ENCODE data around the gene NKD1. TPM values are rescaled to one million over a fixed set of nuclear protein-coding genes. Genes with fewer than 3 reads are reported as not detected.

Gene NKD1
- total RNA-seq, 1 donor from 2014 or later, result 27.8 TPM

DNA sequence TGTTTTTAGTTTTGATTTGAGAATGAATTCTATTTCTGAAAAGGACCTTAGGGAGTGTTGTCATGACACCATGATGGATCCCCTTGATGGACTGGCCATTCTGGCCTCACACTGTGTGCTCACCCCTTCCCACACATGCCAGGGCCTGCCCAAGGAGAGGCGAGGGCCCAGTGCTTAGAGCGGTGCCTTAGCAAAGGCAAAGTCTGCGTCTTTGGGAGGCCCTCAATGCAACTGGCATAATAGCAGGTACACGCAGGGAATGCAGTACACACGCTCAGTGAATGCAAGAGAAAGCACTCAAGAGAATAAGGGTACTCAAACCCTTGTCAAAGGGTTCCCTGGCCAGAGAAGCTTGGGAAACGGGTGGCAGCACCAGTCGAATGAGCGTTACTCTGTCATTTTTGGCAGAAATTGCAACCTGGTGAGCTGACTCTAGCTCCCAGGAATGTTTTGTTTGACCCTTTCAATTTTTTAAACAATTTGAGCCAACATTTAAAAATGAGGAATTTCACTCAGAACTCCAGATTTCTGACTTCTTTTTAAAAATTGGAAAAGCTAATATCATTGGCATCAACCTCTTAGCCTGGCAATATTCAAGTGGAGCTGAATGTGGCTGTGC lies 32.1 kb downstream of the NKD1 start:
- no peak for DNase-seq (ENCODE audit: low spot score)

DNA sequence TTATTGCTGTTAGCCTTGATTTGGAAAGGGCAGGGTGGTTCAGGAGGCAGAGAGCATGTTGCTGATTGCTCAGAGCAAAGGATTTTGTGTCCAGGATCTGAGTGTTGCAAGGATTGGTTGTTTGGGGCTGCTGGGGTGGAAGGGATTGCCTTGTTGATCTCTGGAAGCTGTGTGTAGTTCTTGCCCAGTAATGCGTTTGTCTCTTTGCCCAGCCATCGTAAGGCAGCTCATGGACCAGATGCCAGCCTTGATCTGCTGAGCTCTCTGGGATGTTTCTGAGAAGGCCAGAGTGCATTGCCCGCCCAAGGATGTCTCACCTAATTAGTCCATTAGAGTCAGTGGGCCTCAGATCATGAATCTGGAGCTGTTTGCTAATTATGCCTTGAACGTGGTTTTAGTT lies 33.6 kb downstream of the NKD1 start:
- no peak for DNase-seq (ENCODE audit: low spot score)

- no peak for DNase-seq (ENCODE audit: low spot score)
Observed at GRCh38 chr16:50583211-50583610, 35.0 kb downstream of the NKD1 start.

DNA sequence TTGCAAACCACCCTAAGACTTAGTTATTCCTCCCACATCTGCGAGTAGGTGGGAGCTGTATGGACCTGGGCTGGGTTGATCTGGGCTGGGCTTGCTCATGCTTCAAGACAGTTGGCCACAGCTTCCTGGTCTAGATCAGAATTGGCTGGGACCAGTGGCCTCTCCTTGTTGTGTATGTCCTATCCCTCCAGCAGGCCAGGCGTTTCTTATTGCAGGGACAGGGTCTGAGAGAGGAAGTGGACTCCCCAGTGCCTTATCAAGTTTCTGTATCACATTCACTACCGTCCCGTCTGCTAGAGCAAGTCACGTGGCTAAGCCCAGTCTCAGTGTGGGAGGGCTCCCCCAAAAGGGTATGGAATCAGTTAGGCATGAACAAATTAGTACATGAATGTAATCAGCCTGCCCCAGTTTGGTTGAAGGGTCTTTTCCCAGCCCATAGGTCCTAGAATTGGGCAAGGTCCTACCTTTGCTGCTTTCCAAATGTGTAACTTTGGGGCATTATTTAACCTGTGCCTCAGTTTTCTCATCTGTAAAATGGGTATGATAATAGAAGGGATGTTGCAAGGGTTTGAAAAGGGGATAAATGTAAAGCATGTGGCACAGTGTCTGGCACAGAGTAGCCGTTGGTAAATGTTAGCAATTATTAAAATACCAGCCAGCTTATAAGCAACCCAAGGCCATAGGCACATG lies 36.0 kb downstream of the NKD1 start:
- no peak for DNase-seq (ENCODE audit: low spot score)

DNA sequence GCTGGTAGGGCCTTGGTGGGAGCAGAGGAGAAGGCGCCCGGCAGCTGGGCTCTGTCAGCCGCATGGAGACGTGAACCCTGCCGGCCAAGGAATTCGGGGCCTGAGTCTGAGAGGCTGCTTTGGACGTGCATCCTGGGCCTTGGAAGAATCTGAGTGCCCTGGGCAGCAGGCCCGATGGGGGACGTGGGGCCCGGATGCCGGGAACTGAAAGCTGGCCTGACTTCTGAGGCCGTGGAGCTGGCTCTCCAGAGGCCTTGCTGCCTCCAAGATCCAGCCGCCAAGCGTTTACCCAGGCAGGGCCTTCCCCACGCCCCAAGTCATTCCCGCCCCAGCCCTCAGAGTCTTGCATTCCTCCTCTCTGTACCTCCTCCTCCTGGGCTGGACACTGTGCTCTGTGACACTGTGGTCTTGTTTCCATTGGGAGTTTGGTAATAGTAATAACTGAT lies 37.2 kb downstream of the NKD1 start:
- peak; percentile 88 for DNase-seq (ENCODE audit: low spot score)

- no peak for DNase-seq (ENCODE audit: low spot score)
Observed at GRCh38 chr16:50587543-50587942, 39.3 kb downstream of the NKD1 start.

DNA sequence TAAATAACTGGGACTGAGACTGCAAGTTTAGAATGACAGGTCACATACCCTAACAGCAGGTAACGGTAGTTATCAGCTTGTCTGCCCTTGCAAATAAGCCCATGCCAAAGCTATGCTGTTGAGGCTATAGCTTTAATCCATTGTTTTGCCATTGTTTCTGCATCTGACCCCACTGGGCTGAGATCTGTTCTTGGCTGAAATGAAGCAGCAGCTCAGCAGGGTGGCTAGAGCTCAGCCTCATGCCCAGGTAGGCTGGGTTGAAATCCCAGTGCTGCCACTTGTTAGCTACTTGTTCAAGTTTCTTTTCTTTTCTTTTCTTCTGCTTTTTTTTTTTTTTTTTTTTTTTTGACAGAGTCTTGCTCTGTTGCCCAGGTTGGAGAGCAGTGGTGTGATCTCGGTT lies 40.1 kb downstream of the NKD1 start:
- DNase-seq (ENCODE audit: low spot score), result no peak

- DNase-seq (ENCODE audit: low spot score), result no peak
Observed at GRCh38 chr16:50591209-50591608, 43.0 kb downstream of the NKD1 start.

DNA sequence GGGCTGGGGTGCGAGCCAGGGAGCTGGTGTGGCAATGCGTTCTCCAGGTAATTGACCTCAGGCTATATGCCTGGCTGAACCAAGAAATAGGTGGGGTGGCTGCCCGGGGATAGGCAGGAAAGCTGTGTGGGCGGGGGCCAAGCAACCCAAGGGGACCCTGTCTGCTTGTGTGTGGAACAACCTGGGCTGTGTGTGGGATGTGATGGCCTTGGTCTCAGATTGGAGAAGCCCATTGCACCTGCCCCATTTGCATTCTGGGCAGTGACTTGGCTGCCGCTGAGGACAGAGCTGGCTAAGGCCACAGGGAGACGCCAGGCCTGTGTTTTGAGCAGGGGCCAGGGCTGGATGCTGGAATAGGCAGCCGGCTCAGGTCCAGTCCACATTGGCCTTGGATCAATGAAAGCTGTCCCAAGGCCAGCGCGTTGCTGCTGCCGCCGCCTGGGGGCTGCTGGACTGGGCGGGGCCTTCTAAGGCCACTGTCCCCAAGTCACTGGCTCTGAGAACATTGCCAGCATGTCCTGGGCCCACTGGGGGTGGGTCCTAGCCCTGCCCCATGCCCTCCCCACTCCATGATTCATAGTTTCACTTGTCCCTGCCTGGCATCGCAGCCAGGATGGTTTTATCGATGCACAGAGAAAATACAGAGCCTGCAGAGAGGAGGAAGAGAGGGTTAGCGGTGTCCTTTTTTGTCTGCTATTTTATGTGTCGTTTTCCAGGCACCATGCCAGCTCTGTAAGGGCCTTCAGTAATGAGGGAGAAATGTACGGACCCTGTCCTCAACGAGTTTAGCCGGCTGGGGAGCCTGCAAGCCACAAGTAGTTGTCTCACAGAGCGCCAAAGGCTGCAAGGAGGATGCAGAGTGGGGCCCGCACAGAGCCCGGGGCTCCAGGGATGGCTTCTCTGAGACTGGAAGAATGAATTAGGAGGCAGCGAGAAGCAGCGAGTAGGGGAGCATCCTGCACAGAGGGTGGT lies 43.9 kb downstream of the NKD1 start:
- peak; percentile 81 for DNase-seq (ENCODE audit: low spot score)

- DNase-seq (ENCODE audit: low spot score), result no peak
Observed at GRCh38 chr16:50592996-50593395, 44.8 kb downstream of the NKD1 start.

DNA sequence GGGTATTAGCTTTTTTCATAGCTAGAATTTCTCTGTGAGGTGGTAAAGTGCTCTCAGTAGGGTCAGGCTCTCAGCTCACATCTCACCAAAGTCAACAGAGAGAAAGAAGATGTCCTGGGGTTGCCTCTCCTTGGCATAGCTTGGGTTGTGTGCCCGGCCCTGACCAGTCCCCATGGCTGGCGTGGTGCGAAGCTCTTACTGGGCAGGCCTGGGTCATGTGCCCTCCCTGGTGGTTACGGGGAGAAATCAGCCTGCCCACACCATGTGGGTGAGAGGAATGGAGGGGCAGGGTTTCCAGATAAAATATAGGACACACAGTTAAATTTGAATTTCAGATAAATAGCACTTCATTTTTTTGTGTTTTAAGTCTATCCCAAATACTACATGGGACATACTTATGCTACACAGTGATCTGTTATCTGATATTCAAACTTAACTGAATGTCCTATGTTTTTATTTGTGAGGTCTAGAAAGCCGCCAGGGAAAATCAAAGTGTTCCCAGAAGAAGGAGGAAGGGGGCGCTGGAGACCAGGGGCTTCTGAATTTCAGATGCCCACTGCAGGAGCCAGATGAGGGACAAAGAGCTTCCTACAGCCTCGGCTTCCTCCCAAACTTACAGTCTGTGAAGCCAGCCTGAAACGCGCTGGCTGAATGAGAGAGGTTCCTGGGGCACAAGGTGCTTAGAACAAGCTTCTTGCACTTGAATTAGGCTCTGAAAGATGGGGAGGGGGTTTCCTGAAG lies 45.4 kb downstream of the NKD1 start:
- DNase-seq (ENCODE audit: low spot score), result no peak

- DNase-seq (ENCODE audit: low spot score), result no peak
Observed at GRCh38 chr16:50594308-50595260, 46.4 kb downstream of the NKD1 start.

DNA sequence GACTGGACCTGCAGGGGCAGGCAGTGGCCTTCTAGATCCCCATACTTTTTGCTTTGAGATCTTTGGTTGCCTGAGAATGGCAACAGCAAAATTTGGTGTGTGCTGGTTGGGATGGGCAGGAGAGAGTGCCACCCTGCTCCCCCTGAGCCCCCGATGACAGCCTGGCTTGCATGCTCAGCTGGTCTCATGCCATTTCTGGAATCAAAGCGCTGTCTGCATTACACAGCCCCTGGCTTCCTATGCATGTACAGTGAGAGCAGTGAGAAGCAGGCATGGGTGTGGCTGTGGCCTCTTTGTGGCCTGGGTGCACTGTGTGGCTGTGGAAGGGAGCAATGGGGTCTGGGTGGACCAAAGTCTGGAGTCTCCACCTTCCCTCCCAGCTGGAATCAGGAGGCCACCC lies 47.7 kb downstream of the NKD1 start:
- no peak for DNase-seq (ENCODE audit: low spot score)

DNA sequence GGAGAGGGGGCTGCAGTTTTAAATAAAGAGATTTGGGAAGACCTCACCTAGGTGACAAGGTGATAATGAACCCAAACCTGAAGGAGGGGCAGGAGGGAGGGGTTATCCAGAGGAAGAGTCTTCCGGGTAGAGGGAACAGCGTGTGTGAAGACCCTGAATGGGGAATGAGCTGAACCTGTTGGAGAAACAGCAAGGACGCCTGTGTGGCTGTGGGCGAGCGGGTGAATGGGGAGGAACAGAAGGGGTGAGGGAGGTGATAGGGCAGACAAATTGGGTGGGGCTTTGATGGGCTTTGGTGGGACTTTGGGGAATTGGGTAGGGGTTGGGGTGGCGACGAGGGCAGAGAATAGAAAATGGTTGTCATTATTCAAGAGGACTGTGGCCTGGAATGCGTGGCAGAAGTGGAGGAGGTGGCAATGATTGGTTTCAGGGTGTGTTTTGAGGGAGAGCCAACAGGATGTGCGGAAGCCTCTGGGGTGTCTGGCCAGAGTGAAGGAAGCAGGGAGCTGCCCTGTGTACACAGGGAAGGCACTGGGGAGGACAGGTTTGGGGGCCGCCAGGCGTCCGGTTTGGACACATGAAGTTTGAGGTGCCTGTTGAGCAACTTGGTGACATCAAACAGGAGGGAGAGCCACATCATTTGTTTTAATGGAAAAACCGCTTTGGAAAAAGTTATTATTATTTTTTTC lies 48.7 kb downstream of the NKD1 start:
- DNase-seq (ENCODE audit: low spot score), result no peak

DNA sequence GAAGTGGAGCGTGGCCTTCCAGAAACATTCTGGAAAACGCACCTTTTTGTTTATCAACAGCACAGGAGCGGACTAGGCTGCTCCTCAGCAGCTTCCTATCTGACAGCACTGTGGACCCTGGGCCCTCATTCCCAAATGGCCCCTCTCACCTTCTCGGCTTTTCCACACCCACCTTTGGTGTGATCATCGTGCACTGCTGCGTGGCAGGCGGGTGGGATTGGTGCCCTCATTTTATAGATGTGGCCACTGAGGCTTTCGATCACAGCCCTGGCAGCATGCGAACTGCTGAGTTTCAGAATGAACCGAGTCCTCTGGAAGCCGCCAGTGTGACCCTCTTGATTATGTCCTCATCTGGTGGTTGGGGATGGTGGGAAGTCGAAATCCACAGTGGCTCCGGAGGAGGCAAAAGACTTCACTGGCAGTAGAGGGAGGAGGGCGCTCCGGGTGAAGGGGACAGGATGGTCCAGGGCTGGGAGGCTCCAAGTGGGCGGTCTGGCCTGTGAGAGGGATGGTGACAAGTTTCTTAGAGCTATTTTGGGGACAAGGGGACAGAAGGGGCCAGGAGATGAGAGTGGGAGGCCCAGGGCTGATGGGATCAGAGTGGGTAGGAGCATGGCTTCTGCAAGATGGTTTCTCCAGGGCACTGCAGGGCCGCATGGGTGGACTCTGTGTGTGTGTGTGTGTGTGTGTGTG lies 49.5 kb downstream of the NKD1 start:
- DNase-seq (ENCODE audit: low spot score), result no peak

GRCh38 chr16:50598256-50598894 lies 50.2 kb downstream of the NKD1 start:
- DNase-seq (ENCODE audit: low spot score), result no peak

DNA sequence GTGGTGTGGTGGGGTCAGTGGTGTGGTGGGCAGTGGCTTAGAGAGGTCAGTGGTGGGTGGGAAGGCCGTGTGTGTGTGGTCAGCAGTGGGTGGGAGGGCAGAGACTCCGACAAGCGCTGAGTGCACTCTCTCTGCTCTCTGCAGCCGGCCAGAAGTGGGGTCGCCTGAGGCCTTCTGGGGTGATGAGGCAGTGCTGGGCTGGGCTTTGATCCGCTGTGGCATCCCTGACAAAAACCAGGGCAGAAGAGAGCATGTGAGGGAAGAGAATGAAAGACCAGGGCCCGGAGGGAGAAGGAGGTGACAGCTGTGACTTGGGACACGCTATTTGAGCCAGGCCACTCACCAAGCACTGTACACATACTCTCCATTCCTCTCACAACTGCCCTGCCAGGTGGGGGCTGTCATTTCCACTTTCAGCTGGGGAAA lies 50.8 kb downstream of the NKD1 start:
- no peak for DNase-seq (ENCODE audit: low spot score)

DNA sequence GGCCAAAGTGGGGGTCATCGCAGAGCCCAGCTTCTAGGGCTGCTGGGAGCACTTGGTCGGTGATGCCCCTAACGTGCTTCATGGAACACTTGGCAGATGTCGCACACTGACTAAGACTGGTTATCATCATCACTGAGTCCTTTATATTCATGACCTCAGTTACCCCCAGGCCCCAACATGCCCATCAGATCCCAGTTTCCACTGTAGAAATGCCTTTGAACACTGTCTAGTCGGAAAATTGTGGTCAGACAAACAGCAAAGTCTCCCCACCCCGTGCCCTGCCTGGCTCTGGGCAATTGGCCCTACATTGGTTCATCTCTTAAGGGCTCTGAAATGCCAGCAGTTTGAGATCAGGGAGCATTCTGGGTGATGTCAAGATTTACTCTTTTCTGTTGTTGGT lies 51.3 kb downstream of the NKD1 start:
- DNase-seq (ENCODE audit: low spot score), result no peak
